Measurements from ENCODE around the gene NDUFAF7. TPM values are rescaled to one million over a fixed set of nuclear protein-coding genes. Genes with fewer than 3 reads are reported as not detected.

NDUFAF7 gene
- polyA plus RNA-seq, 1 donor from 2014 or later: 132 TPM

DNA sequence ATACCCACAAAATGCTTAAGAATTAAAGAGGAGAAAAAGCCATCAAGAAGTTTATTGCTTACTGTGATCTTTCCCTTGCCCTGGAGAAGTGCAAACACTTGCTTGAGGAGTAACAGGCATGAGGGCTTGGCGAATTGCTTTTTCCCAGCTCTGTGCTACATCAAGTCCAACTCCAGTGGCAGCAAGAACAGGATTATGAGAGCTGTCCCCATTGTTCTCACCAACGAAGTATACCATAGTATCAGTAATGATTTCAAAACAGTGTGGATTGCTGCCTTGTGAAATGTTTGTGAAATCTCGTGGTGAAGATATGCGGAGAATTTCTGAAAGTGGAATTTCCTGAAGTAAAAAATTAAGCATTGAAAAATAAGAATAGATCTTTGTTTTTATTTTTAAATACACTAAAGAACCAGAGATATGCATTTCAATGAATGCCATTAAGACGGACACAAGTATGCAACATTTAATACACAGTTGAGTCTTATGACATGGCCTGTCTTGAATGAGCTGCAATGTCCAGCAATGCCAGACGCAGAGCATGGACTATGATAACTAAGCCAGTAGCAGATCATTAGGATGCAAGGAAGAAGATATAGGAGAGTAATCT lies 43.0 kb downstream of the NDUFAF7 start:
- no peak overlapping the region for H3K27ac ChIP-seq (ENCODE audit: low read length)
- TF ChIP-seq RAD21 (conservative IDR thresholded peaks at IDR 0.05) (no peak), EP300 (conservative IDR thresholded peaks at IDR 0.05; ENCODE audit: poor library complexity, severe bottlenecking) (no peak), MXI1 (conservative IDR thresholded peaks at IDR 0.05; ENCODE audit: poor library complexity, severe bottlenecking) (no peak), TAF1 (IDR thresholded peaks at IDR 0.05; ENCODE audit: low read depth) (no peak), POLR2AphosphoS5 (IDR thresholded peaks at IDR 0.05) (no peak), SMC3 (conservative IDR thresholded peaks at IDR 0.05; ENCODE audit: poor library complexity) (no peak), EZH2 (IDR thresholded peaks at IDR 0.05; ENCODE audit: borderline replicate concordance, insufficient read depth, low read length, poor library complexity, severe bottlenecking) (no peak)
- TF ChIP-seq, protein P1, sequence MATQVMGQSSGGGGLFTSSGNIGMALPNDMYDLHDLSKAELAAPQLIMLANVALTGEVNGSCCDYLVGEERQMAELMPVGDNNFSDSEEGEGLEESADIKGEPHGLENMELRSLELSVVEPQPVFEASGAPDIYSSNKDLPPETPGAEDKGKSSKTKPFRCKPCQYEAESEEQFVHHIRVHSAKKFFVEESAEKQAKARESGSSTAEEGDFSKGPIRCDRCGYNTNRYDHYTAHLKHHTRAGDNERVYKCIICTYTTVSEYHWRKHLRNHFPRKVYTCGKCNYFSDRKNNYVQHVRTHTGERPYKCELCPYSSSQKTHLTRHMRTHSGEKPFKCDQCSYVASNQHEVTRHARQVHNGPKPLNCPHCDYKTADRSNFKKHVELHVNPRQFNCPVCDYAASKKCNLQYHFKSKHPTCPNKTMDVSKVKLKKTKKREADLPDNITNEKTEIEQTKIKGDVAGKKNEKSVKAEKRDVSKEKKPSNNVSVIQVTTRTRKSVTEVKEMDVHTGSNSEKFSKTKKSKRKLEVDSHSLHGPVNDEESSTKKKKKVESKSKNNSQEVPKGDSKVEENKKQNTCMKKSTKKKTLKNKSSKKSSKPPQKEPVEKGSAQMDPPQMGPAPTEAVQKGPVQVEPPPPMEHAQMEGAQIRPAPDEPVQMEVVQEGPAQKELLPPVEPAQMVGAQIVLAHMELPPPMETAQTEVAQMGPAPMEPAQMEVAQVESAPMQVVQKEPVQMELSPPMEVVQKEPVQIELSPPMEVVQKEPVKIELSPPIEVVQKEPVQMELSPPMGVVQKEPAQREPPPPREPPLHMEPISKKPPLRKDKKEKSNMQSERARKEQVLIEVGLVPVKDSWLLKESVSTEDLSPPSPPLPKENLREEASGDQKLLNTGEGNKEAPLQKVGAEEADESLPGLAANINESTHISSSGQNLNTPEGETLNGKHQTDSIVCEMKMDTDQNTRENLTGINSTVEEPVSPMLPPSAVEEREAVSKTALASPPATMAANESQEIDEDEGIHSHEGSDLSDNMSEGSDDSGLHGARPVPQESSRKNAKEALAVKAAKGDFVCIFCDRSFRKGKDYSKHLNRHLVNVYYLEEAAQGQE (IDR thresholded peaks at IDR 0.05; ENCODE audit: borderline replicate concordance): no peak
- TF ChIP-seq, protein P2, sequence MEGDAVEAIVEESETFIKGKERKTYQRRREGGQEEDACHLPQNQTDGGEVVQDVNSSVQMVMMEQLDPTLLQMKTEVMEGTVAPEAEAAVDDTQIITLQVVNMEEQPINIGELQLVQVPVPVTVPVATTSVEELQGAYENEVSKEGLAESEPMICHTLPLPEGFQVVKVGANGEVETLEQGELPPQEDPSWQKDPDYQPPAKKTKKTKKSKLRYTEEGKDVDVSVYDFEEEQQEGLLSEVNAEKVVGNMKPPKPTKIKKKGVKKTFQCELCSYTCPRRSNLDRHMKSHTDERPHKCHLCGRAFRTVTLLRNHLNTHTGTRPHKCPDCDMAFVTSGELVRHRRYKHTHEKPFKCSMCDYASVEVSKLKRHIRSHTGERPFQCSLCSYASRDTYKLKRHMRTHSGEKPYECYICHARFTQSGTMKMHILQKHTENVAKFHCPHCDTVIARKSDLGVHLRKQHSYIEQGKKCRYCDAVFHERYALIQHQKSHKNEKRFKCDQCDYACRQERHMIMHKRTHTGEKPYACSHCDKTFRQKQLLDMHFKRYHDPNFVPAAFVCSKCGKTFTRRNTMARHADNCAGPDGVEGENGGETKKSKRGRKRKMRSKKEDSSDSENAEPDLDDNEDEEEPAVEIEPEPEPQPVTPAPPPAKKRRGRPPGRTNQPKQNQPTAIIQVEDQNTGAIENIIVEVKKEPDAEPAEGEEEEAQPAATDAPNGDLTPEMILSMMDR (IDR thresholded peaks at IDR 0.05; ENCODE audit: poor library complexity, severe bottlenecking): no peak
- no peaks in the 10 kb centered on the region for H3F3A ChIP-seq (ENCODE audit: insufficient read depth, low read length, poor library complexity, severe bottlenecking)
- H3K4me3 ChIP-seq (ENCODE audit: low read length): no peak overlapping the region
- no peaks in the 10 kb centered on the region for H3K9me3 ChIP-seq (ENCODE audit: low read length)
- H3K79me2 ChIP-seq (replicated peaks; ENCODE audit: insufficient read depth, low read length): no peaks in the 10 kb centered on the region
- no peak overlapping the region for H2AFZ ChIP-seq (ENCODE audit: low read depth, low read length)
- H3K9me2 ChIP-seq (ENCODE audit: insufficient read depth, low read length): no peaks in the 10 kb centered on the region
- H3K27me3 ChIP-seq (ENCODE audit: insufficient read depth, low read depth, low read length): no peaks in the 10 kb centered on the region
- no peak overlapping the region for H3K4me2 ChIP-seq (ENCODE audit: low read length)
- no peaks in the 10 kb centered on the region for H3K36me3 ChIP-seq (ENCODE audit: insufficient read depth, low read length)
- H3K9ac ChIP-seq (ENCODE audit: low read length): no peak overlapping the region
- no peaks in the 10 kb centered on the region for H4K20me1 ChIP-seq (ENCODE audit: insufficient read depth)

DNA sequence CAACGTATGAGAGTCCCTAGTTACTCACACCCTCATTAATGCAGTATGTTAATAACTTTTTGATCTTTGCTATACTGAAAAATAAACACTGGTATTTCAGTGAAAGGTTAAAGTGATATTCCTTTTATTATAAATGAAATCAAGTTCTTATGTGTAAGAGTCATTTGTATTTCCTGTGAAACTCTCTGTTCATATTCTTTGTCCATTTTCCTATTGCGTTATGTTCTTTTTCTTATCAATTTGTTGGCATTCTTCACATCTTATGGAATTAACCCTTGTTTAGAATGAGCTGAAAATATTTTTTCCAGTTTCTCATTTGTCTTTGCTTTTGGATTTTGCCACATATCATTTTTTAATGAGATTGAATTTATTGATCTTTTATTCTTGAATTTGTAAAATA lies 44.8 kb downstream of the NDUFAF7 start:
- no peaks in the 10 kb centered on the region for H3K79me2 ChIP-seq (replicated peaks; ENCODE audit: insufficient read depth, low read length)
- H3K4me3 ChIP-seq (ENCODE audit: low read length): no peak overlapping the region
- TF ChIP-seq, protein P1 (IDR thresholded peaks at IDR 0.05; ENCODE audit: borderline replicate concordance): no peak
- TF ChIP-seq SMC3 (conservative IDR thresholded peaks at IDR 0.05; ENCODE audit: poor library complexity) (no peak), EZH2 (IDR thresholded peaks at IDR 0.05; ENCODE audit: borderline replicate concordance, insufficient read depth, low read length, poor library complexity, severe bottlenecking) (no peak), TAF1 (IDR thresholded peaks at IDR 0.05; ENCODE audit: low read depth) (no peak), RAD21 (conservative IDR thresholded peaks at IDR 0.05) (no peak), POLR2AphosphoS5 (IDR thresholded peaks at IDR 0.05) (no peak), EP300 (conservative IDR thresholded peaks at IDR 0.05; ENCODE audit: poor library complexity, severe bottlenecking) (no peak), MXI1 (conservative IDR thresholded peaks at IDR 0.05; ENCODE audit: poor library complexity, severe bottlenecking) (no peak)
- TF ChIP-seq, protein P2 (IDR thresholded peaks at IDR 0.05; ENCODE audit: poor library complexity, severe bottlenecking): no peak
- no peak overlapping the region for H2AFZ ChIP-seq (ENCODE audit: low read depth, low read length)
- no peaks in the 10 kb centered on the region for H3K27me3 ChIP-seq (ENCODE audit: insufficient read depth, low read depth, low read length)
- no peaks in the 10 kb centered on the region for H3K36me3 ChIP-seq (ENCODE audit: insufficient read depth, low read length)
- H3K9me2 ChIP-seq (ENCODE audit: insufficient read depth, low read length): no peaks in the 10 kb centered on the region
- no peak overlapping the region for H3K9ac ChIP-seq (ENCODE audit: low read length)
- no peak overlapping the region for H3K4me2 ChIP-seq (ENCODE audit: low read length)
- H4K20me1 ChIP-seq (ENCODE audit: insufficient read depth): no peaks in the 10 kb centered on the region
- H3K9me3 ChIP-seq (ENCODE audit: low read length): no peaks in the 10 kb centered on the region
- no peak overlapping the region for H3K27ac ChIP-seq (ENCODE audit: low read length)
- no peaks in the 10 kb centered on the region for H3F3A ChIP-seq (ENCODE audit: insufficient read depth, low read length, poor library complexity, severe bottlenecking)

All from neural cell (in vitro differentiated cells).